Activated effector memory CD4-positive, alpha-beta T cell treated with Interleukin-2 at 50 U/mL for 16 hours (primary cell): Measurements from ENCODE around the gene VRK1.

Experiments
- DNase-seq: peaks from one replicate; pipeline ENCODE4 v3.0.0-alpha.2; 2020

VRK1 gene

DNA sequence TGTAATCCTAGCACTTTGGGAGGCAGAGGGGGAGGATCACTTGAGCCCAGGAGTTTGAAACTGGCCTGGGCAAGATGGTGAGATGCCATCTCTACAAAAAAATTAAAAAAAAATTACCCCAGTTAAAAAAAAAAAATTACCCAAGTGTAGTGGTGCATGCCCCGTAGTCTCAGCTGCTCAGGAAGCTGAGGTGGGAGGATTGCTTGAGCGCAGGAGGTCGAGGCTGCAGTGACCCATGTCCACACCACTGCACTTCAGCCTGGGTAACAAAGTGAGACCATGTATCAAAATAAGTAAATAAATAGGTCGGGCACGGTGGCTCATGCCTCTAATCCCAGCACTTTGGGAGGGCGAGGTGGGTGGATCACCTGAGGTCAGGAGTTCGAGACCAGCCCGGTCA, 128.8 kb downstream of the VRK1 start:
- no peak for DNase-seq

- DNase-seq, result no peak
Observed at GRCh38 chr14:96928779-96929380, 131.7 kb downstream of the VRK1 start.

GRCh38 chr14:96929950-96930349, 132.8 kb downstream of the VRK1 start:
- DNase-seq, result no peak

DNA sequence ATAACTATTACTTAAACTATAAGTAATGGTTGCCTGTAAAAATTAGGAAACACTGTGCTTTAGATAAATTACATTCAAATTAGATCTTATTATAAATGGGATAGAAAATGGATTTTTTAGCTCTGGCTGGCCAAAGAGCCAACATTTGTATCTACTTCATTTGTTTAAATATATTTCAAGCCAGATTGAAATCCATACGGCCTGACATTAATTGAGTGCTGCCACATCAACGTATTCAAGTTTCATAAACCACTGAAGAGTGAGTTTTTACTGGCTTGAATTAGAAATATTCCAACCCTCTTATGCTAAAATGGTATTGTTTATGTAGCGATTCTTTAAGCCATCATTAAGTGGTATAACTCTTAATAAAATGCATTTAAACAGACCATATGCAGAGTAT, 133.3 kb downstream of the VRK1 start:
- DNase-seq, result no peak
